ENCODE measurements around the gene NTRK3.

- TF ChIP-seq CTCF (IDR thresholded peaks at IDR 0.05) (no peak), EP300 (IDR thresholded peaks at IDR 0.05) (no peak)
Measured at GRCh38 chr15:88161636-88162035, 94.9 kb downstream of the NTRK3 start.

Measured in suprapubic skin (tissue), 3 donors.